Measurements from ENCODE around the gene CCDC77.

DNA sequence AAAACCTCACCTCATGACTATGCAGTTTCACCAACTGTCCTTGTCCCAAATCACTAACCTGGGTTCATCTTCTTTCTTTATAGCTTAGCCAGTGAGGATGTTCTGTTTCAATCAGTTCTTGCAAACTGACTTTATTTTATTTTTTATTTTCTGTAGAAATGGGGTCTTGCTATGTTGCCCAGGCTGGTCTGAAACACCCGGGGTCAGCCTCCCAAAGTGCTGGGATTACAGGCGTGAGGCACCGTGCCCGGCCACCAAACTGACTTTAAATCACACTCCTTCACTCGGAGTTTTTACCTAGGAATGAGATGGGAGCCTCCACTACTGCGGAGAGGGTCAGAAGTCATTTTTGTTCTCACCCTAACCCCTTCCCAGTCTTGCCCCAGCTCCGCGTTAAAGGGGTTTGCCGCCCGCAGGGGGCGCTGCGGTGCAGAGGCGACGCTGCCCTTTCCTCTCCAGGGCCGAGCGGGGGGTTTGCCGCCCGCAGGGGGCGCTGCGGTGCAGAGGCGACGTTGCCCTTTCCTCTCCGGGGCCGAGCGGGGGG lies 51.3 kb downstream of the CCDC77 start:
- TF ChIP-seq EZH2 (IDR thresholded peaks at IDR 0.05) (no peak), FOXP2 (optimal IDR thresholded peaks at IDR 0.05; ENCODE audit: control extremely low read depth, extremely low read length, insufficient read depth) (no peak), POLR2AphosphoS5 (IDR thresholded peaks at IDR 0.05; ENCODE audit: borderline replicate concordance, low read depth, low read length) (no peak)
